Esophagus muscularis mucosa (tissue), 4 donors: ENCODE data around the gene CSMD2.

Experiments
- EP300 ChIP-seq: sonication (generic); formaldehyde crosslinking; IDR thresholded peaks from one replicate; pipeline ENCODE4 v1.6.1; 2017; ENCODE audit warnings: antibody characterized with exemption
- POLR2A ChIP-seq: fragments of 450-650 bp; IDR thresholded peaks from one replicate; pipeline ENCODE4 v1.6.1; 2017; ENCODE audit warnings: antibody characterized with exemption, moderate library complexity, mild to moderate bottlenecking, low read depth
- POLR2AphosphoS5 ChIP-seq, 2 donors: sonication (generic); formaldehyde crosslinking; IDR thresholded peaks; one replicate each; pipeline ENCODE4 v1.6.1; 2017; ENCODE audit warnings: antibody characterized with exemption in 2 of 2
- TF ChIP-seq, protein P1 (sequence below), 3 experiments: fragments of 200-600 bp in 2 of 3; fragments of 450-650 bp in 1 of 3; sonication (generic) in 2 of 3; IDR thresholded peaks; one replicate each; pipeline ENCODE4 v1.5.1; 2017 to 2019; ENCODE audit warnings: antibody characterized with exemption in 3 of 3, mild to moderate bottlenecking in 2 of 3, moderate library complexity in 1 of 3

DNA sequence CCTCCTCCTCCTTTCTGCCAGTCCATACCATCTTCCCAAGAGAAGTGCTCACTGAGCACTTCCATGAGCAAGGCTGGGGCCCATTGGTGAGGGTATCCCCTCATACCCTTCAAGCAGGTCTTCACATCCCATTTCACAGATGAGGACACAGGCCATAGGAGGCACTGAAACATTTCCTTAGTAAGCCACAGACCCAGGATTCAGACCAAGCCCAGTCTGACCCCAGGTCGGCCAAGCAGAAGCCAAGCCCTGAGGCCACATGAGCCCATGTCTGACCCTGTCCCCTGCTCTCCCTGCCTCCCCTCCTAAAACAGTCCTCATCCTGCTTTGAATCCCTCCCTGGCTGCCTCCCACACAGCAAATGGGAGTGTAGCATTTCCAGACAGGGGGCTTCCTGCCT lies 546.4 kb downstream of the CSMD2 start:
- TF ChIP-seq, protein P1, sequence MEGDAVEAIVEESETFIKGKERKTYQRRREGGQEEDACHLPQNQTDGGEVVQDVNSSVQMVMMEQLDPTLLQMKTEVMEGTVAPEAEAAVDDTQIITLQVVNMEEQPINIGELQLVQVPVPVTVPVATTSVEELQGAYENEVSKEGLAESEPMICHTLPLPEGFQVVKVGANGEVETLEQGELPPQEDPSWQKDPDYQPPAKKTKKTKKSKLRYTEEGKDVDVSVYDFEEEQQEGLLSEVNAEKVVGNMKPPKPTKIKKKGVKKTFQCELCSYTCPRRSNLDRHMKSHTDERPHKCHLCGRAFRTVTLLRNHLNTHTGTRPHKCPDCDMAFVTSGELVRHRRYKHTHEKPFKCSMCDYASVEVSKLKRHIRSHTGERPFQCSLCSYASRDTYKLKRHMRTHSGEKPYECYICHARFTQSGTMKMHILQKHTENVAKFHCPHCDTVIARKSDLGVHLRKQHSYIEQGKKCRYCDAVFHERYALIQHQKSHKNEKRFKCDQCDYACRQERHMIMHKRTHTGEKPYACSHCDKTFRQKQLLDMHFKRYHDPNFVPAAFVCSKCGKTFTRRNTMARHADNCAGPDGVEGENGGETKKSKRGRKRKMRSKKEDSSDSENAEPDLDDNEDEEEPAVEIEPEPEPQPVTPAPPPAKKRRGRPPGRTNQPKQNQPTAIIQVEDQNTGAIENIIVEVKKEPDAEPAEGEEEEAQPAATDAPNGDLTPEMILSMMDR (IDR thresholded peaks at IDR 0.05), result no peak
- TF ChIP-seq POLR2A (no peak), EP300 (no peak), POLR2AphosphoS5 (IDR thresholded peaks at IDR 0.05) (no peak)
